ENCODE measurements around the gene PRR14. TPM values are rescaled to one million over a fixed set of nuclear protein-coding genes. Genes with fewer than 3 reads are reported as not detected.

PRR14 gene
- total and polyA plus RNA-seq, 4 donors: 7.5 to 13.5 (median 8.9) TPM

GRCh38 chr16:30637944-30638343, 12.8 kb upstream of the PRR14 start:
- Histone ChIP-seq H3K36me3 (ENCODE audit: control insufficient read depth in 4 of 4, insufficient read depth in 3 of 4, low read depth in 1 of 4, low read length in 3 of 4) (no peaks in the 10 kb centered on the region), H3K4me1 (ENCODE audit: control insufficient read depth in 4 of 4, insufficient read depth in 4 of 4, low read length in 3 of 4) (peaks cover 2 to 9% (median 6%) of the 10 kb centered on the region in 4 donors), H3K4me3 (ENCODE audit: low read depth in 1 of 3, low read length in 3 of 3) (no peak overlapping the region), H3K27ac (ENCODE audit: low read depth in 1 of 2, low read length in 2 of 2) (no peak overlapping the region), H3K27me3 (ENCODE audit: control insufficient read depth in 4 of 4, insufficient read depth in 4 of 4, low read length in 3 of 4) (no peaks in the 10 kb centered on the region), H3K9ac (ENCODE audit: low read depth in 1 of 2, low read length in 2 of 2) (no peak overlapping the region), H3K9me3 (ENCODE audit: control insufficient read depth in 4 of 4, low read length in 3 of 4) (no peaks in the 10 kb centered on the region)
- TF ChIP-seq CTCF (IDR thresholded peaks at IDR 0.05; ENCODE audit: low read depth, low read length, missing input control) (peak; percentile 48), HNF4A (conservative IDR thresholded peaks at IDR 0.05) (no peak), RAD21 (IDR thresholded peaks at IDR 0.05) (peak; percentile 73 to 81)
- TF ChIP-seq, protein P1, sequence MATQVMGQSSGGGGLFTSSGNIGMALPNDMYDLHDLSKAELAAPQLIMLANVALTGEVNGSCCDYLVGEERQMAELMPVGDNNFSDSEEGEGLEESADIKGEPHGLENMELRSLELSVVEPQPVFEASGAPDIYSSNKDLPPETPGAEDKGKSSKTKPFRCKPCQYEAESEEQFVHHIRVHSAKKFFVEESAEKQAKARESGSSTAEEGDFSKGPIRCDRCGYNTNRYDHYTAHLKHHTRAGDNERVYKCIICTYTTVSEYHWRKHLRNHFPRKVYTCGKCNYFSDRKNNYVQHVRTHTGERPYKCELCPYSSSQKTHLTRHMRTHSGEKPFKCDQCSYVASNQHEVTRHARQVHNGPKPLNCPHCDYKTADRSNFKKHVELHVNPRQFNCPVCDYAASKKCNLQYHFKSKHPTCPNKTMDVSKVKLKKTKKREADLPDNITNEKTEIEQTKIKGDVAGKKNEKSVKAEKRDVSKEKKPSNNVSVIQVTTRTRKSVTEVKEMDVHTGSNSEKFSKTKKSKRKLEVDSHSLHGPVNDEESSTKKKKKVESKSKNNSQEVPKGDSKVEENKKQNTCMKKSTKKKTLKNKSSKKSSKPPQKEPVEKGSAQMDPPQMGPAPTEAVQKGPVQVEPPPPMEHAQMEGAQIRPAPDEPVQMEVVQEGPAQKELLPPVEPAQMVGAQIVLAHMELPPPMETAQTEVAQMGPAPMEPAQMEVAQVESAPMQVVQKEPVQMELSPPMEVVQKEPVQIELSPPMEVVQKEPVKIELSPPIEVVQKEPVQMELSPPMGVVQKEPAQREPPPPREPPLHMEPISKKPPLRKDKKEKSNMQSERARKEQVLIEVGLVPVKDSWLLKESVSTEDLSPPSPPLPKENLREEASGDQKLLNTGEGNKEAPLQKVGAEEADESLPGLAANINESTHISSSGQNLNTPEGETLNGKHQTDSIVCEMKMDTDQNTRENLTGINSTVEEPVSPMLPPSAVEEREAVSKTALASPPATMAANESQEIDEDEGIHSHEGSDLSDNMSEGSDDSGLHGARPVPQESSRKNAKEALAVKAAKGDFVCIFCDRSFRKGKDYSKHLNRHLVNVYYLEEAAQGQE (IDR thresholded peaks at IDR 0.05): no peak
- TF ChIP-seq, protein P2, sequence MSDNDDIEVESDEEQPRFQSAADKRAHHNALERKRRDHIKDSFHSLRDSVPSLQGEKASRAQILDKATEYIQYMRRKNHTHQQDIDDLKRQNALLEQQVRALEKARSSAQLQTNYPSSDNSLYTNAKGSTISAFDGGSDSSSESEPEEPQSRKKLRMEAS (IDR thresholded peaks at IDR 0.05): no peak
- WGBS: 5% methylated on average over 1 of the region's 1 CpG
- DNase-seq (ENCODE audit: low spot score): no peak

DNA sequence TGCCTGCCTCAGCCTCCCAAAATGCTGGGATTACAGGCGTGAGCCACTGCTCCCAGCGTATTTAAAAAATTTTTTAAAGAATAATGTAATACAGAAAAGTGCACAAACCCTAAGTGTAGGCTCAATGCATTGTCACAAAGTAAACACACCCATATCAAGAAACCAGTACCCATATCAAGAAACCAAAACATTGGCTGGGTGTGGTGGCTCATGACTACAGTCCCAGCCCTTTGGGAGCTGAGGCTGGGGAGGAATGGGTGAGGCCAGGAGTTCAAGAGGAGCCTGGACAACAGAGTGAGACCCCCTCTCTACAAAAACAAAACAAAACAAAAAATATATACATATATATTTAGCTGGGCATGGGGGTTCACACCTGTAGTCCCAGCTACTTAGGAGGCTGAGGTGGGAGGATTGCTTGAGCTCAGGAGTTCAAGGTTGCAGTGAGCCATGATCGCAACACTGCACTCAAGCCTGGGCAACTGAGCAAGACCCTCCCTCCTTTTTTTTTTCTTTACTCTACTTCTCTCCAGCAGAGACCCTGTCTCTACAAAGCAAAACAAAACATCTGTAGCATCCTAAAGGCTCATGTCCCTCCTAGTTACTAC, 9.3 kb upstream of the PRR14 start:
- no peak for DNase-seq (ENCODE audit: low spot score)
- no peaks in the 10 kb centered on the region for H3K27me3 ChIP-seq (ENCODE audit: control insufficient read depth in 4 of 4, insufficient read depth in 4 of 4, low read length in 3 of 4)
- peaks cover 0 to 2% (median 0%) of the 10 kb centered on the region in 4 donors for H3K4me1 ChIP-seq (ENCODE audit: control insufficient read depth in 4 of 4, insufficient read depth in 4 of 4, low read length in 3 of 4)
- no peak overlapping the region for H3K27ac ChIP-seq (ENCODE audit: low read depth in 1 of 2, low read length in 2 of 2)
- H3K36me3 ChIP-seq (ENCODE audit: control insufficient read depth in 4 of 4, insufficient read depth in 3 of 4, low read depth in 1 of 4, low read length in 3 of 4): no peaks in the 10 kb centered on the region
- H3K9me3 ChIP-seq (ENCODE audit: control insufficient read depth in 4 of 4, low read length in 3 of 4): no peaks in the 10 kb centered on the region
- no peak overlapping the region for H3K4me3 ChIP-seq (ENCODE audit: low read depth in 1 of 3, low read length in 3 of 3)
- no peak for TF ChIP-seq RAD21 (IDR thresholded peaks at IDR 0.05)
- no peak for TF ChIP-seq NR2F2 (IDR thresholded peaks at IDR 0.05)
- H3K9ac ChIP-seq (ENCODE audit: low read depth in 1 of 2, low read length in 2 of 2): no peak overlapping the region
- 95% methylated on average over 3 of the region's 3 CpGs for WGBS

GRCh38 chr16:30644334-30644830, 6.4 kb upstream of the PRR14 start:
- 76% methylated on average over 4 of the region's 4 CpGs for WGBS
- H3K9me3 ChIP-seq (ENCODE audit: control insufficient read depth in 4 of 4, low read length in 3 of 4): no peaks in the 10 kb centered on the region
- no peak for DNase-seq (ENCODE audit: low spot score)

More at GRCh38 chr16:30644334-30644830, 6.4 kb upstream of the PRR14 start:
- H3K4me3 ChIP-seq (ENCODE audit: low read depth in 1 of 3, low read length in 3 of 3): no peak overlapping the region
- H3K27me3 ChIP-seq (ENCODE audit: control insufficient read depth in 4 of 4, insufficient read depth in 4 of 4, low read length in 3 of 4): no peaks in the 10 kb centered on the region
- no peak overlapping the region for H3K27ac ChIP-seq (ENCODE audit: low read depth in 1 of 2, low read length in 2 of 2)
- H3K4me1 ChIP-seq (ENCODE audit: control insufficient read depth in 4 of 4, insufficient read depth in 4 of 4, low read length in 3 of 4): no peaks in the 10 kb centered on the region
- H3K36me3 ChIP-seq (ENCODE audit: control insufficient read depth in 4 of 4, insufficient read depth in 3 of 4, low read depth in 1 of 4, low read length in 3 of 4): no peaks in the 10 kb centered on the region
- no peak overlapping the region for H3K9ac ChIP-seq (ENCODE audit: low read depth in 1 of 2, low read length in 2 of 2)
- no peak for TF ChIP-seq GABPA (IDR thresholded peaks at IDR 0.05 in 1 of 2, conservative IDR thresholded peaks at IDR 0.05 in 1 of 2)
- no peak for TF ChIP-seq EGR1 (IDR thresholded peaks at IDR 0.05; ENCODE audit: low read depth in 2 of 2)
- TF ChIP-seq NR2F2 (IDR thresholded peaks at IDR 0.05): no peak
- TF ChIP-seq FOXA1 (IDR thresholded peaks at IDR 0.05): no peak
- TF ChIP-seq, protein P2 (IDR thresholded peaks at IDR 0.05): no peak
- TF ChIP-seq SP1 (IDR thresholded peaks at IDR 0.05): no peak
- TF ChIP-seq FOXA2 (IDR thresholded peaks at IDR 0.05): no peak
- TF ChIP-seq RAD21 (IDR thresholded peaks at IDR 0.05): no peak
- TF ChIP-seq ATF3 (IDR thresholded peaks at IDR 0.05): no peak
- TF ChIP-seq YY1 (IDR thresholded peaks at IDR 0.05): no peak
- no peak for TF ChIP-seq HNF4A (conservative IDR thresholded peaks at IDR 0.05)
- no peak for TF ChIP-seq TAF1 (conservative IDR thresholded peaks at IDR 0.05)
- no peak for TF ChIP-seq HNF4G (IDR thresholded peaks at IDR 0.05)
- no peak for TF ChIP-seq CTCF (IDR thresholded peaks at IDR 0.05; ENCODE audit: low read depth, low read length, missing input control)
